Measurements from ENCODE around the gene ABHD17A. TPM values are rescaled to one million over a fixed set of nuclear protein-coding genes. Genes with fewer than 3 reads are reported as not detected.
A peak's percentile ranks its signal among the peaks of the same experiment; 100 is the strongest.
"Not testable (repeated sequence)": the region's sequence is repeated elsewhere in the genome, so short reads cannot be mapped to it uniquely, and the experiment has no call there.

The ABHD17A gene
- polyA plus RNA-seq, 1 experiment = 30.8 TPM

- H3K27me3 ChIP-seq (ENCODE audit: control insufficient read depth, insufficient read depth, low read length) = no peaks in the 10 kb centered on the region
- no peak for TF ChIP-seq CTCF (IDR thresholded peaks at IDR 0.05; ENCODE audit: low read depth, low read length)
- no peaks in the 10 kb centered on the region for H3K9me3 ChIP-seq (ENCODE audit: control insufficient read depth, insufficient read depth, low read length)
- no peak overlapping the region for H3K27ac ChIP-seq (ENCODE audit: low read depth, low read length)
- no peak overlapping the region for H3K4me3 ChIP-seq (ENCODE audit: low read depth, low read length)
- CTCF ChIA-PET = no interaction called here
- no peak for DNase-seq (ENCODE audit: low read depth, low spot score)
- POLR2A ChIA-PET = no interaction called here
These were observed 4.6 kb upstream of the ABHD17A start for GRCh38 chr19:1889907-1890306.

- TF ChIP-seq CTCF (IDR thresholded peaks at IDR 0.05; ENCODE audit: low read depth, low read length) = no peak
- Histone ChIP-seq H3K9me3 (ENCODE audit: control insufficient read depth, insufficient read depth, low read length) (no peaks in the 10 kb centered on the region), H3K27ac (ENCODE audit: low read depth, low read length) (no peak overlapping the region), H3K27me3 (ENCODE audit: control insufficient read depth, insufficient read depth, low read length) (no peaks in the 10 kb centered on the region), H3K4me3 (ENCODE audit: low read depth, low read length) (no peak overlapping the region)
- ChIA-PET CTCF (no interaction called here), POLR2A (no interaction called here)
- DNase-seq (ENCODE audit: low read depth, low spot score) = no peak
These were observed 3.1 kb upstream of the ABHD17A start for GRCh38 chr19:1888385-1888784.

- DNase-seq (ENCODE audit: low read depth, low spot score); H3K9me3 ChIP-seq (ENCODE audit: control insufficient read depth, insufficient read depth, low read length); POLR2A ChIA-PET; H3K4me3 ChIP-seq (ENCODE audit: low read depth, low read length); H3K27me3 ChIP-seq (ENCODE audit: control insufficient read depth, insufficient read depth, low read length); H3K27ac ChIP-seq (ENCODE audit: low read depth, low read length): not testable (repeated sequence)
- CTCF ChIA-PET = interaction anchor here (1.4 kb wide), 1 partner anchor 11 kb away, joined by 4 read pairs; no protein-coding TSS in a partner anchor
These were observed 1.1 kb upstream of the ABHD17A start for GRCh38 chr19:1886360-1886759.

GRCh38 chr19:1884719-1885334 is 469 bp downstream of the ABHD17A start:
- Histone ChIP-seq H3K27ac (ENCODE audit: low read depth, low read length) (peak overlapping the region; percentile 31), H3K27me3 (ENCODE audit: control insufficient read depth, insufficient read depth, low read length) (no peaks in the 10 kb centered on the region), H3K9me3 (ENCODE audit: control insufficient read depth, insufficient read depth, low read length) (no peaks in the 10 kb centered on the region; the same call in 1 of the 2 replicates), H3K4me3 (ENCODE audit: low read depth, low read length) (peak overlapping the region; percentile 86)
- no peak for TF ChIP-seq CTCF (IDR thresholded peaks at IDR 0.05; ENCODE audit: low read depth, low read length)
- POLR2A ChIA-PET = interaction anchor here (0.6 to 0.9 kb wide), 3 partner anchors 9 to 96 kb away, joined by 3 to 5 read pairs (median 4); no protein-coding TSS in a partner anchor
- DNase-seq (ENCODE audit: low read depth, low spot score) = no peak
- CTCF ChIA-PET = interaction anchor here (0.6 to 1.4 kb wide), 3 partner anchors 12 to 20 kb away, joined by 4 read pairs; no protein-coding TSS in a partner anchor

- no peaks in the 10 kb centered on the region for H3K27me3 ChIP-seq (ENCODE audit: control insufficient read depth, insufficient read depth, low read length)
- ChIA-PET POLR2A (interaction anchor here (0.9 kb wide), 1 partner anchor 9 kb away, joined by 5 read pairs; no protein-coding TSS in a partner anchor), CTCF (no interaction called here)
- H3K27ac ChIP-seq (ENCODE audit: low read depth, low read length) = peak overlapping the region; percentile 31
- no peak for DNase-seq (ENCODE audit: low read depth, low spot score)
- peak overlapping the region; percentile 86 for H3K4me3 ChIP-seq (ENCODE audit: low read depth, low read length)
- H3K9me3 ChIP-seq (ENCODE audit: control insufficient read depth, insufficient read depth, low read length) = no peaks in the 10 kb centered on the region; the same call in 1 of the 2 replicates
- no peak for TF ChIP-seq CTCF (IDR thresholded peaks at IDR 0.05; ENCODE audit: low read depth, low read length)
These were observed 991 bp downstream of the ABHD17A start for GRCh38 chr19:1884291-1884718.

Data from AG04450 (cell line).